Measurements from ENCODE around the gene YIPF4. TPM values are rescaled to one million over a fixed set of nuclear protein-coding genes. Genes with fewer than 3 reads are reported as not detected.
A peak's percentile ranks its signal among the peaks of the same experiment; 100 is the strongest.
"Not testable (repeated sequence)": the region's sequence is repeated elsewhere in the genome, so short reads cannot be mapped to it uniquely, and the experiment has no call there.

YIPF4 gene
- total and polyA plus RNA-seq, 2 experiments from 2014 or later: 8.8 to 68.8 TPM

DNA sequence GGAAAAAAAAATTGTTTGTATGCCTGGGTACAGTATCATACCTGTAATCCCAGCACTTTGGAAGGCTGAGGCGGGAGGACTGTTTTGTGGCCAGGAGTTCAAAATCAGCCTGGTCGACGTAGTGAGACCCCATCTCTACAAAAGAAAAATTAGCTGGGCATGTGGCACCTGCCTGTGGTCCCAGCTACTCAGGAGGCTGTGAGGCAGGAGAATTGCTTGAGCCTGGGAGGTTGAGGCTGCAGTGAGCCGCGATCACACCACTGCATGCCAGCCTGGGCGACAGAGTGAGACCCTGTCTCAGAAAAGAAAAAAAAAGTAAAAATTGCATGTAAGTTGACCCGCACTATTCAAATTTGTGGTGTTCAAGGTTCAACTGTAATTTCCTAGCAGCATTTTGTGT is 32.9 kb downstream of the YIPF4 start:
- DNase-seq (ENCODE audit: low read depth in 1 of 2, low spot score in 1 of 2): no peak
- H3K36me3 ChIP-seq: peaks cover 2% of the 10 kb centered on the region
- no peaks in the 10 kb centered on the region for H3K27me3 ChIP-seq
- H3K9me3 ChIP-seq (ENCODE audit: low read depth): no peaks in the 10 kb centered on the region
- no peaks in the 10 kb centered on the region for H3K4me1 ChIP-seq (ENCODE audit: low read depth)
- H3K27ac ChIP-seq: no peak overlapping the region
- no peak for TF ChIP-seq CTCF (IDR thresholded peaks at IDR 0.05; ENCODE audit: low read depth, low read length)
- no peak overlapping the region for H3K4me3 ChIP-seq

DNA sequence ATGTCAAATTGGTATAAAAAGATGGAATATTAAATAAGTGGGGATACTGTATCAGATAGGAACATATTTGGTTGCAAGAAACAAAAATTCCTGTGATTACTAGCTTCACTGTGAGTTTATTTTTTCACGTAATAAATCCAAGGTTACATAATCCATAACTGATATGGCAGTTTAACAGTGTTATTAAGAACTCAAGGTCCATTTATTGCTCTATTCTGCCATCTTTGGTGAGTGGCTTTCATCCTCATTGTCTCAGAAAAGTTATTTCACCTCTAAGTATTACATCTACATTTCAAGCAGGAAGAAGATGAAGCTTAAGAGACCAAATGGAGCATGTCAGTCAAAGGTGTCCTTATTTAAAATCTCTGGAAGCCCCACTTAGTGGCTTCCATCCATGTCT is 37.2 kb downstream of the YIPF4 start:
- TF ChIP-seq CTCF (IDR thresholded peaks at IDR 0.05; ENCODE audit: low read depth, low read length): no peak
- Histone ChIP-seq H3K27ac (no peak overlapping the region), H3K9me3 (ENCODE audit: low read depth) (no peaks in the 10 kb centered on the region), H3K27me3 (no peaks in the 10 kb centered on the region), H3K36me3 (no peaks in the 10 kb centered on the region), H3K4me1 (ENCODE audit: low read depth) (no peaks in the 10 kb centered on the region), H3K4me3 (no peak overlapping the region)
- DNase-seq (ENCODE audit: low read depth in 1 of 2, low spot score in 1 of 2): no peak

GRCh38 chr2:32328679-32329078 is 51.0 kb downstream of the YIPF4 start:
- not testable (repeated sequence) for H3K4me3 ChIP-seq; H3K27ac ChIP-seq; H3K4me1 ChIP-seq (ENCODE audit: low read depth); H3K9me3 ChIP-seq (ENCODE audit: low read depth); DNase-seq (ENCODE audit: low read depth in 1 of 2, low spot score in 1 of 2); H3K36me3 ChIP-seq; H3K27me3 ChIP-seq

DNA sequence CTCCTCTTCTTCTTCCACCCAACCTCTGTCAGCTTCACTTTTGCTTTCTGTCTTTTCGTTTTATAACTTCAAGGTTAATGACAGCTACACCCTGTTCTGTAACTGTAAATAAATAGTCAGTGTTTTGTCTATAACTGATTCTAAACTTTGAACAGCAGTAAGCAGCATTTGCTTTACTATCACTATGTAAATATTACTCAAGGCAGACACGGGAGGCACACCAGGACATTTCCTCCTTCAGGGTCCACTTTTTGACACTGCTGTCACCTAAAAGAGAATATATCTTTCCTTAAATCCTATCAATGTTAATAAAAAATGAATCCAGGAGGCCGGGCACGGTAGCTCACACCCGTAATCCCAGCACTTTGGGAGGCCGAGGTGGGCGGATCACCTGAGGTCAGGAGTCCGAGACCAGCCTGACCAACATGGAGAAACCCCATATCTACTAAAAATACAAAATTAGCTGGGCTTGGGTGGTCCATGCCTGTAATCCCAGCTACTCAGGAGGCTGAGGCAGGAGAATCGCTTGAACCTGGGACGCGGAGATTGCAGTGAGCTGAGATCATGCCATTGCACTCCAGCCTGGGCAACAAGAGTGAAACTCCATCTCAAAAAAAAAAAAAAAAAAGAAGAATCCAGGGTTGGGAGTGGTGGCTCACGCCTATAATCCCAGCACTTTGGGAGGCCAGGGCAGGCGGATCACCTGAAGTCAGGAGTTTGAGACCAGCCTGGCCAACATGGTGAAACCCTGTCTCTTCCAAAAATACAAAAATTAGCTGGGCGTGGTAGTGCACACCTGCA is 51.7 kb downstream of the YIPF4 start:
- not testable (repeated sequence) for H3K36me3 ChIP-seq; H3K27ac ChIP-seq; H3K4me3 ChIP-seq; DNase-seq (ENCODE audit: low read depth in 1 of 2, low spot score in 1 of 2); H3K9me3 ChIP-seq (ENCODE audit: low read depth); H3K4me1 ChIP-seq (ENCODE audit: low read depth); H3K27me3 ChIP-seq

GRCh38 chr2:32330136-32330535 is 52.4 kb downstream of the YIPF4 start:
- H3K36me3 ChIP-seq: no peaks in the 10 kb centered on the region
- no peak overlapping the region for H3K27ac ChIP-seq
- no peak for TF ChIP-seq CTCF (IDR thresholded peaks at IDR 0.05; ENCODE audit: low read depth, low read length)
- H3K27me3 ChIP-seq: no peaks in the 10 kb centered on the region
- H3K4me1 ChIP-seq (ENCODE audit: low read depth): no peaks in the 10 kb centered on the region
- no peaks in the 10 kb centered on the region for H3K9me3 ChIP-seq (ENCODE audit: low read depth)
- H3K4me3 ChIP-seq: no peak overlapping the region
- peak in 1 of 2 donors; percentile 26 for DNase-seq (ENCODE audit: low read depth in 1 of 2, low spot score in 1 of 2)

- Histone ChIP-seq H3K4me3 (no peak overlapping the region), H3K36me3 (no peaks in the 10 kb centered on the region), H3K9me3 (ENCODE audit: low read depth) (no peaks in the 10 kb centered on the region), H3K27me3 (no peaks in the 10 kb centered on the region), H3K4me1 (ENCODE audit: low read depth) (no peaks in the 10 kb centered on the region), H3K27ac (no peak overlapping the region)
- no peak for TF ChIP-seq CTCF (IDR thresholded peaks at IDR 0.05; ENCODE audit: low read depth, low read length)
- peak in 1 of 2 donors; percentile 66 for DNase-seq (ENCODE audit: low read depth in 1 of 2, low spot score in 1 of 2)
Observed at GRCh38 chr2:32342801-32343200, 65.1 kb downstream of the YIPF4 start.

DNA sequence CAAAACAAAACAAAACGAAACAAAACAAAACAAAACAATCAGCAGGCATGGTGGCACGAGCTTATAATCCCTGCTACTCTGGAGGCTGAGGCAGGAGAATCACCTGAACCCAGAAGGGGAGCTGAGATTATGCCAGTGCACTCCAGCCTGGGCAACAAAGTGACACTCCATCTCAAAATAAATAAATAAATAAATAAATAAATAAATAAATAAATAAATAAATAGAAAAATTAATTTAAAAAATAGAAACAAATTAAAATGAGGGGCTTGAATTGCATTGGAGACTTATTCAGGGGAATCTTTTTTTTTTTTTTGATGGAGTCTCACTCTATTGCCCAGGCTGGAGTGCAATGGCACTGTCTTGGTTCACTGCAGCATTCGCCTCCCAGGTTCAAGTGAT is 73.1 kb downstream of the YIPF4 start:
- not testable (repeated sequence) for DNase-seq (ENCODE audit: low read depth in 1 of 2, low spot score in 1 of 2); H3K9me3 ChIP-seq (ENCODE audit: low read depth); H3K27ac ChIP-seq; H3K27me3 ChIP-seq; H3K4me3 ChIP-seq; H3K4me1 ChIP-seq (ENCODE audit: low read depth); H3K36me3 ChIP-seq

Measured in cardiac muscle cell (in vitro differentiated cells and primary cell).